ENCODE results near the gene STAT6. TPM values are rescaled to one million over a fixed set of nuclear protein-coding genes. Genes with fewer than 3 reads are reported as not detected.

STAT6 gene
- total RNA-seq, 1 experiment from 2014 or later, result 15.8 TPM

Other genes starting within 250 kb of the STAT6 start
- gene SDR9C7, start 177.0 kb downstream of the STAT6 start, total RNA-seq (2014; rRNA removed; shearing (Covaris generic)), result not detected in 2 replicates
- gene RDH16, start 153.8 kb downstream of the STAT6 start, total RNA-seq (2014; rRNA removed; shearing (Covaris generic)), result 0.03 and 0.06 TPM in 2 replicates
- gene ZBTB39, start 104.8 kb downstream of the STAT6 start, total RNA-seq (2014; rRNA removed; shearing (Covaris generic)), result 91.0 and 101 TPM in 2 replicates
- not detected in 2 replicates for gene TAC3, start 94.8 kb downstream of the STAT6 start, total RNA-seq (2014; rRNA removed; shearing (Covaris generic))
- 0.02 TPM in 1 of 2 replicates, not detected in the other for gene MYO1A, start 61.2 kb downstream of the STAT6 start, total RNA-seq (2014; rRNA removed; shearing (Covaris generic))
- gene NEMP1, start 32.6 kb downstream of the STAT6 start, total RNA-seq (2014; rRNA removed; shearing (Covaris generic)), result 63.7 and 70.2 TPM in 2 replicates
- 87.8 and 89.9 TPM in 2 replicates for gene NAB2, start 22.2 kb downstream of the STAT6 start, total RNA-seq (2014; rRNA removed; shearing (Covaris generic))
- gene LRP1, start 17.1 kb upstream of the STAT6 start, total RNA-seq (2014; rRNA removed; shearing (Covaris generic)), result 53.7 and 58.6 TPM in 2 replicates
- gene LRP1-AS, start 36.3 kb upstream of the STAT6 start, total RNA-seq (2014; rRNA removed; shearing (Covaris generic)), result 1.1 and 1.3 TPM in 2 replicates
- gene NXPH4, start 105.4 kb upstream of the STAT6 start, total RNA-seq (2014; rRNA removed; shearing (Covaris generic)), result 91.1 and 92.7 TPM in 2 replicates
- 1,504 and 1,712 TPM in 2 replicates for gene SHMT2, start 118.3 kb upstream of the STAT6 start, total RNA-seq (2014; rRNA removed; shearing (Covaris generic))
- 1,199 and 1,339 TPM in 2 replicates for gene STAC3, start 139.8 kb upstream of the STAT6 start, total RNA-seq (2014; rRNA removed; shearing (Covaris generic))